ENCODE measurements around the gene MEGF9.

GRCh38 chr9:120725907-120726306 is 11.6 kb upstream of the MEGF9 start:
- no peak for TF ChIP-seq POLR2A (IDR thresholded peaks at IDR 0.05)
- TF ChIP-seq CTCF (IDR thresholded peaks at IDR 0.05), result no peak
